HG03103 (cell line): Measurements from ENCODE around the gene MGAT1.

ENCODE experiments used
- ATAC-seq: cut with Tn5 transposase; IDR thresholded peaks from one replicate; pipeline ENCODE4 v1.9.1; 2021; ENCODE audit warnings: low read depth; ENCODE audit not compliant: unreplicated experiment

The MGAT1 gene

DNA sequence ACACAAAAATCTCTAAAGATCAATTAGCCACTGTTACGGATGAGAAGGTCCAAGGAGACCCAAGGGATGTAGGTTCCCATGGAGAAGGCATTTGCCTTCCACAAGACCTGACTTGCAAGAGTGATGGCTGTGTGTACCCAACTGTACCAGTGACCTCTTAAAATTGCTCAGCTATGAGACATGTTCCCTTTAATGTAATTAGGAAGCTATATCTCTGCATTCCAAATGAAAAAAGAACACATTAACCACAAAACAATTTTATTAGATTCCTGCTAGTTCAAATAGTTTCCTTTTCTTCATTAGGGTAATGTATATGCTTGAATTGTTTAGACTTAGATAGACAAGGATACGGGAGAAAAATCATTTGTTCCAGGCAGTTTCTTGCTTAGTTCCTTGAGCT lies 66.1 kb downstream of the MGAT1 start:
- ATAC-seq = no peak
